PC-9 (cell line): ENCODE results near the gene LSM4. TPM values are rescaled to one million over a fixed set of nuclear protein-coding genes. Genes with fewer than 3 reads are reported as not detected.
"Not testable (repeated sequence)": the region's sequence is repeated elsewhere in the genome, so short reads cannot be mapped to it uniquely, and the experiment has no call there.

ENCODE experiments used
- BruUV-seq: library from RNA; stranded (reverse); fragments of 400-500 nt; replicated peaks from 2 replicates; lab custom pipeline; 2021; lab: Mats Ljungman, UMichigan
- CTCF ChIA-PET: fragments of 300-600 bp; sonication (Branson Sonifier 250); formaldehyde crosslinking; loops from one replicate; lab custom pipeline; 2022; ENCODE audit warnings: antibody characterized with exemption; lab: Charles Lee
- POLR2A ChIA-PET: fragments of 300-600 bp; sonication (Branson Sonifier 250); formaldehyde crosslinking; loops from one replicate; lab custom pipeline; 2022; ENCODE audit warnings: antibody characterized with exemption; ENCODE audit not compliant: unreplicated experiment; lab: Charles Lee
- DNase-seq, 2 experiments: peaks; one replicate each; pipeline versions ENCODE4 v3.0.0 to v3.0.0-alpha.2; 2015 to 2022; ENCODE audit warnings: mixed read lengths in 1 of 2
- H2AFZ ChIP-seq: fragments of 200-600 bp; sonication (generic); 2 replicates; pipeline ENCODE4 v1.8.1; 2017; ENCODE audit warnings: antibody characterized with exemption
- H3F3A ChIP-seq: fragments of 200-600 bp; sonication (generic); 2 replicates; pipeline ENCODE4 v1.8.1; 2017; ENCODE audit warnings: antibody characterized with exemption, mild to moderate bottlenecking, low read depth; ENCODE audit not compliant: insufficient read depth
- H3K27ac ChIP-seq: fragments of 200-600 bp; sonication (generic); 2 replicates; pipeline ENCODE4 v1.6.1; 2016; ENCODE audit warnings: mixed run types
- H3K27me3 ChIP-seq: fragments of 200-600 bp; sonication (generic); 2 replicates; pipeline ENCODE4 v1.6.1; 2016; ENCODE audit warnings: low read depth, mixed run types; ENCODE audit not compliant: insufficient read depth
- H3K36me3 ChIP-seq: fragments of 200-600 bp; sonication (generic); 2 replicates; pipeline ENCODE4 v1.6.1; 2016; ENCODE audit warnings: low read depth, mixed run types
- H3K4me1 ChIP-seq: fragments of 200-600 bp; sonication (generic); replicated peaks from 2 replicates; pipeline ENCODE4 v1.6.1; 2016; ENCODE audit warnings: mixed run types; ENCODE audit not compliant: insufficient read depth
- H3K4me2 ChIP-seq: fragments of 200-600 bp; sonication (generic); 2 replicates; pipeline ENCODE4 v1.6.1; 2017; ENCODE audit warnings: mixed run types
- H3K4me3 ChIP-seq: fragments of 200-600 bp; sonication (generic); 2 replicates; pipeline ENCODE4 v1.6.1; 2016; ENCODE audit warnings: mixed run types
- H3K79me2 ChIP-seq: fragments of 200-600 bp; sonication (generic); 2 replicates; pipeline ENCODE4 v1.6.1; 2017; ENCODE audit warnings: low read depth, mixed run types
- H3K9me2 ChIP-seq: fragments of 200-600 bp; sonication (generic); 2 replicates; pipeline ENCODE4 v1.8.1; 2017; ENCODE audit warnings: mild to moderate bottlenecking; ENCODE audit not compliant: insufficient read depth
- H3K9me3 ChIP-seq: fragments of 200-600 bp; sonication (generic); 2 replicates; pipeline ENCODE4 v1.8.1; 2016; ENCODE audit warnings: low read depth; ENCODE audit not compliant: insufficient read depth
- H4K20me1 ChIP-seq: fragments of 200-600 bp; sonication (generic); 2 replicates; pipeline ENCODE4 v1.8.1; 2017; ENCODE audit not compliant: insufficient read depth
- CTCF ChIP-seq: fragments of 200-600 bp; sonication (generic); conservative IDR thresholded peaks from 2 replicates; pipeline ENCODE4 v1.6.1; 2017; ENCODE audit warnings: mixed run types, antibody characterized with exemption, mild to moderate bottlenecking, moderate library complexity
- EZH2 ChIP-seq: fragments of 200-600 bp; sonication (generic); IDR thresholded peaks from 2 replicates; pipeline ENCODE4 v1.8.0; 2017; ENCODE audit warnings: antibody characterized with exemption, low read depth
- intact Hi-C: fragments of 100-400 bp; cut with micrococcal nuclease; formaldehyde crosslinking; loops from one replicate; pipeline ENCODE4 v1.10.0; 2022; ENCODE audit not compliant: unreplicated experiment
- total RNA-seq: library from RNA; stranded (reverse); gene quantifications from 2 replicates; pipeline ENCODE4 v1.2.3, GENCODE V29; 2021

The LSM4 gene
- total RNA-seq, 1 experiment from 2014 or later: 323 TPM

- Histone ChIP-seq H3K9me3 (no peaks in the 10 kb centered on the region), H3F3A (peaks cover 20% of the 10 kb centered on the region; the same call in 1 of the 2 replicates), H4K20me1 (no peaks in the 10 kb centered on the region), H3K4me2 (no peak overlapping the region), H3K4me1 (peaks cover 10% of the 10 kb centered on the region; the same call in 1 of the 2 replicates), H3K27me3 (no peaks in the 10 kb centered on the region), H2AFZ (no peak overlapping the region), H3K36me3 (no peaks in the 10 kb centered on the region), H3K79me2 (no peaks in the 10 kb centered on the region), H3K9me2 (no peaks in the 10 kb centered on the region), H3K27ac (no peak overlapping the region), H3K4me3 (no peak overlapping the region)
- intact Hi-C loops: loop anchor here (1.0 kb wide), 2 partner anchors 37 to 61 kb away; partner anchors contain the start of gene GDF15
- POLR2A ChIA-PET: no interaction called here
- CTCF ChIA-PET: interaction anchor here (0.6 to 0.7 kb wide), 3 partner anchors 68 to 112 kb away, joined by 3 to 8 read pairs (median 5); no protein-coding TSS in a partner anchor
- TF ChIP-seq EZH2 (no peak), CTCF (peak; percentile 93)
- peak; percentile 63 for DNase-seq
- BruUV-seq: no TSS peak
Observed at GRCh38 chr19:18349524-18350128, 26.8 kb upstream of the LSM4 start.

GRCh38 chr19:18348818-18349339, 26.0 kb upstream of the LSM4 start:
- DNase-seq, H3K36me3 ChIP-seq, POLR2A ChIA-PET, H3K4me2 ChIP-seq, H4K20me1 ChIP-seq, H2AFZ ChIP-seq, H3K27me3 ChIP-seq, H3K27ac ChIP-seq, H3K4me3 ChIP-seq, BruUV-seq, H3K9me2 ChIP-seq, H3K9me3 ChIP-seq, H3K79me2 ChIP-seq: not testable (repeated sequence)
- intact Hi-C loops: loop anchor here (1.0 kb wide), 2 partner anchors 37 to 61 kb away; partner anchors contain the start of gene GDF15
- CTCF ChIA-PET: interaction anchor here (0.6 to 1.1 kb wide), 5 partner anchors 16 to 69 kb away, joined by 3 to 5 read pairs (median 4); no protein-coding TSS in a partner anchor
- H3K4me1 ChIP-seq: peaks cover 14% of the 10 kb centered on the region
- peaks cover 26% of the 10 kb centered on the region; the same call in 1 of the 2 replicates for H3F3A ChIP-seq

- POLR2A ChIA-PET: no interaction called here
- BruUV-seq: no TSS peak
- no peak overlapping the region for H3K27ac ChIP-seq
- TF ChIP-seq CTCF (no peak), EZH2 (no peak)
- no peaks in the 10 kb centered on the region for H3K9me3 ChIP-seq
- peaks cover 32% of the 10 kb centered on the region; the same call in 1 of the 2 replicates for H3F3A ChIP-seq
- no peaks in the 10 kb centered on the region for H4K20me1 ChIP-seq
- intact Hi-C loops: no loop called here
- no peak for DNase-seq
- no peak overlapping the region for H3K4me2 ChIP-seq
- H3K4me1 ChIP-seq: peaks cover 21% of the 10 kb centered on the region
- H2AFZ ChIP-seq: no peak overlapping the region
- no peaks in the 10 kb centered on the region for H3K36me3 ChIP-seq
- no peaks in the 10 kb centered on the region for H3K9me2 ChIP-seq
- no peak overlapping the region for H3K4me3 ChIP-seq
- H3K27me3 ChIP-seq: no peaks in the 10 kb centered on the region
- CTCF ChIA-PET: interaction anchor here (0.7 to 1.1 kb wide), 3 partner anchors 63 to 140 kb away, joined by 3 to 4 read pairs (median 3); no protein-coding TSS in a partner anchor
- H3K79me2 ChIP-seq: no peaks in the 10 kb centered on the region
Observed at GRCh38 chr19:18348171-18348570, 25.3 kb upstream of the LSM4 start.
